ENCODE measurements around the gene SDK1.

DNA sequence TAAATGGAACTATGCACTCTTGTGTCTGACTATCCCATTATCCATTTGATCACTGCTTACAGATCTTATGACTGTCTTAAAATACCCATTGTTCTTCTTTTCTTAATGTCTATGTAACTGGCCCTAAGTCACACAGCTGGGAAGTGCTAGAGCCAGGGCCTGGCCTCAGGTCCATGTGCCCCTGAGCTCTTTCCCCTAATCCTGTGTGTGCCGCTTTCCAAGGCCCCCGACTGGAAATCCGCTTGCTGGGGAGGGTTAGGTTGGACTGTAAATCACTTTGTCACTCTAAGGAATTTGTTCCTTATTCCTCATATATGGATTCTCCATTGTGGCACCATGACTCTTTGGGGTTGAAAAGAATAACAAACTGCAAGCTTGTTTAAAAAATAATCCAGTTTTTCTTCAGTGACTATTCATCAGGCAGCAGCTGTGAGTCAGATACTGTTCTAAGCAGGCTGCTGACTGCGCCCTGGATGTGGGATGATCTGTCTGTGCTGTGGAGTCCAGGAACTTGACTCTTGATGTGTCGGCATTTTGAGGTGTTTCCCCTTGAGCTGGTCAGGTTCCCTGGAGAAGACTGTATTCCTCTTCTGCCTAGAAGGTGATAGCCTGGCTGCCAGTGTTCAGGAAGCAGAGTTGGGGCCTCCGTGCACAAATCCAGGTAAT, 236.3 kb downstream of the SDK1 start:
- TF ChIP-seq RFX5 (IDR thresholded peaks at IDR 0.05; ENCODE audit: low read depth, low read length) = no peak
- no peak for TF ChIP-seq RAD21 (IDR thresholded peaks at IDR 0.05; ENCODE audit: insufficient read depth, low read depth, low read length)
- TF ChIP-seq, protein P1, sequence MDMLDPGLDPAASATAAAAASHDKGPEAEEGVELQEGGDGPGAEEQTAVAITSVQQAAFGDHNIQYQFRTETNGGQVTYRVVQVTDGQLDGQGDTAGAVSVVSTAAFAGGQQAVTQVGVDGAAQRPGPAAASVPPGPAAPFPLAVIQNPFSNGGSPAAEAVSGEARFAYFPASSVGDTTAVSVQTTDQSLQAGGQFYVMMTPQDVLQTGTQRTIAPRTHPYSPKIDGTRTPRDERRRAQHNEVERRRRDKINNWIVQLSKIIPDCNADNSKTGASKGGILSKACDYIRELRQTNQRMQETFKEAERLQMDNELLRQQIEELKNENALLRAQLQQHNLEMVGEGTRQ (IDR thresholded peaks at IDR 0.05; ENCODE audit: borderline replicate concordance, low read depth, low read length) = no peak

Data from GM12878 (cell line).